GM21529 (cell line): ENCODE measurements around the gene SPSB3.
"Not testable (repeated sequence)": the region's sequence is repeated elsewhere in the genome, so short reads cannot be mapped to it uniquely, and the experiment has no call there.

Experiments used
- ATAC-seq: cut with Tn5 transposase; IDR thresholded peaks from one replicate; pipeline ENCODE4 v1.9.1; 2021; ENCODE audit not compliant: unreplicated experiment

Gene SPSB3

DNA sequence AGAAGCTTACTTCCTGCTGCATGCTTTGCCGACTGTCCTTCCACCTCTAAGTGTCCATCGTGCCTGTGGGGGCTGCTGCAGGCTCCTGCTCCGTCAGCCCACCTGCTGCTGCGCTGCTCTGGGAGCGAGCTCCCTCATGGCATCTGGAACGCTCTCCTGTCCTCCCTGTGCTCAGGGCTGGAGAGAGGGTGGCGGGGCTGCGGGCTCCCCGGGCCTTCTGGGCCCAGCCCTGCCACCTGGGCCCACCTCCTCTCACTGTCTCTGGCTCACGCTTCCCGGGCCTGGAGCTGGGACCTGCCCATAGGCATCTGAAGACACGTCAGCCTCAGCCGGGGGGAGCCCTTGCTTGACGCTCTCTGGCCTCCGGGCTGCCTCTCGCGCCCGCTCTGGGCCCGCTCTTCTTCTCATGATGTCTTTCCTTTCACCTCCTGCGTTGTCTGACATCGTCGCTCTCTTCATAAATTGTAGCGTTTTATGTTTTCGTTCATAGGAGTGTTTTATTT lies 38.0 kb downstream of the SPSB3 start:
- ATAC-seq: no peak

DNA sequence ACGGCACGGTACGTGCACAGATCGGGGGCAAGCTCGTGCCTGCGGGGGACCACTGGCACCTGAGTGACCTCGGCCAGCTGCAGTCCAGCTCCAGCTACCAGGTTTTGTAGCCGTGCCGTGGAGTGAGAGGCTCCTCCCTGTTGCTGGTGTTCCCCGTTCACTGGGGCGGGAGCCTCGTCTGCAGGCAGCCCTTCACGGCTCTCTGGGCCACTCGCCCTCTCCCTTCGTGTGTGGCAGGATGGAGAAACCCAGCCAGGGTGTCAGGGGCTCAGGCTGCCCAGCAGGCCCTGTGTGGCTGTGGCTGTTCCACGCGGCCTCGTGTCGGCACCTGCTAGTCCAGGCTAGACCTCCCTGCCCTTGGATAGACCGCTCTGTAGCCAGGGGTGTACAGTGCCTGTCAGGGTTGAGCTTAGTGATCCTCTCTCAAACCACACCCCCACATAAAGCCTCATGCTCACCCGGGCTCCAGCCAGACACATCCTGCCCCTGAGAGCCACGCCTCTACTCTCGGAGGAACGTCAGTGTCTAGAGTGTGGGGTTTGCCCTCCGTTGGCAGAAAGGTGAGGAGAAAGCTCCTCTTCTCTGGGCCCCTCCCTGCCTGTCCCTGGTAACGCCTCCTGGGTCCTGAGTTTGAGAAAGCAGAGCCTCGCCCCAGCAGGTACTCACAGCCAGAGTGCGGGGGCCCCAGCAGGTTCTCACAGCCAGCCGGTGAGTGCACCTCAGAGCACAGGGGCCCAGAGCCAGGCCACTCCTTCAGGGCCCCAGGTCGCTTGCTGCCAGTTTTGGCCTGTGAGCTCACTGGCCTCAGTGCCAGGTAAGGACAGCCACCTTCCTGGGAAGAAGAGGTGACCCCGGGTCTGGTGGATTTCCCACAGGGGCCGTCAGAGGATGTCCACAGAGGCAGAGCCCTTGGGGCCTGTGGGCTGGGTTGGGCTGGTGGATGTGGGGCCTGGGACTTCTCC lies 38.7 kb downstream of the SPSB3 start:
- ATAC-seq: no peak

DNA sequence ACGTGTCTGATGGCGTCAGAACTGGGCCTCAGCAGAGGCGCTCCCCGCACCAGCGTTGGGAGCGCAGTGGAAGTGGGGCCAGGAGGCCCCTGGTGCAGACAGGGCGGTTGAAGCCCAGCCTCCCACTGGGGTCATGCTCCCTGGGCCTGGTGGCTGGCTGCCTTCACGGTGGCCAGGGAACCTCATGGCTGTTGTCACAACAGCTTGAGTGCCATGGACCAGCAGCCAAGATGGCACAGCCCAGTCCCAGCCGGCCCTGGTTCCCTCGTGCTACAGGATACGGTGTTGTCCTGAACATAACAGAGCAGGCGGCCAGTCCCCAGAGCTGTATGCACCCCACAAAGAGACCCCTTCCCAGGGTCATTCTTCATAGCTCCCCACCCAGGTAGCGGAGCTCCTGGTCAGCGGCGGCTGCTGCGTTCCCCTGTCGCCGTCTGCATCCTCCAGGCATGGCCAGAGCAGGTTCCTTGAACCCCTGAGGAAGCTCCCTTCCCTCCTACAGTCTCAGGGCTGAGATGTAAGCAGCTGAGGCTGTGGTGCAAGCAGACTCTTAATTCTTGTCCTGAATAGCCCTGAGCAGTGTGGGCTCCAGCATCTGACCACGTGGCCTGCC lies 40.7 kb downstream of the SPSB3 start:
- no peak for ATAC-seq

DNA sequence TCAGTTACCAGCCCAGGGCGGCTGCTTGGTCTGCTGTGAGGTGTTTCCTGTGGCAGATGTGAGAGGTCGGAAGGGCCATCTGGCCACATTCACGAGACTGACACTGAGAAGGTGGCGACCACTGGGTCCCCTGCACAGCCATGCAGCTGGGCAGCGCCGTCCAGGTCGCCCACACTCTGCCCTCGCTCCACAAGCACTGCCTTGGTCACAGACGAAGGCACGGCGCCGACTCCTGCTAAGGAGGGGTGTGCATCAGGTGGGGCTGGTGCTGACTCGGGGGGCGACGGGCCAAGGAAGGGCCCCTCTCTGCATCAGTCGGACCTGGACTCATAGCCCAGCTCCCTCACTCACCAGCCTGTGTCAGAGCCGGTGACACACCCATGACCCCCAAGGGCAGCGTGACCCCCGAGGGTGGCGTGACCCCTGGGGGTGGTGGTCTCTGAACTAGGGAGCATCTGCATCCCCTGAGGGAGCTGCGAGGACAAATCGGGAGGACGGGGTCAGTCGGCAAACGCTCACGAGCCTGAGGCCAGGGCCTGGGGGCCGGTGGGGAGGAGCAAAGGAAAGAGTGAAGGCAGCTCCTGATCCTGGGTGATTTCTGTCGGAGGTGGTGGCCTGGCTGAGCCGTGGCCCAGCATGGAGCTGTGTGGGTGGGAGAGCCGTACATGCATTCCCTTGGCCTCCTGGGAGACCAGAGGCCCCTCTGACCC lies 41.4 kb downstream of the SPSB3 start:
- ATAC-seq: no peak

DNA sequence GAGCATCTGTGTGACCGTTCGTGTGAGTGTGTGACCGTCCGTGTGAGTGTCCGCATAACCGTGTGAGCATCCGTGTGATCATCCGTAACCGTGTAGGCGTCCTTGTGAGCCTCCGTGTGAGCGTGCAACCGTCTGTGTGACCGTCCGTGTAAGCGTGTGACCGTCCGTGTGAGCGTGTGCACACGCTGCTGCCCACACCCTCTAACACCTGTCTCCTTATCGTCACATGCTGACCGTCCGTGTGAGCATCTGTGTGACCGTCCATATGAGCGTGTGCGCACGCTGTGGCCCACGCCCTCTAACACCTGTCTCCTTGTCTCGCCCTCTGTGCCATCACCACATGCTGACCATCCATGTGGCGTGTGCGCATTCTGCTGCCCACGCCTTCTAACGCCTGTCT lies 42.1 kb downstream of the SPSB3 start:
- no peak for ATAC-seq

DNA sequence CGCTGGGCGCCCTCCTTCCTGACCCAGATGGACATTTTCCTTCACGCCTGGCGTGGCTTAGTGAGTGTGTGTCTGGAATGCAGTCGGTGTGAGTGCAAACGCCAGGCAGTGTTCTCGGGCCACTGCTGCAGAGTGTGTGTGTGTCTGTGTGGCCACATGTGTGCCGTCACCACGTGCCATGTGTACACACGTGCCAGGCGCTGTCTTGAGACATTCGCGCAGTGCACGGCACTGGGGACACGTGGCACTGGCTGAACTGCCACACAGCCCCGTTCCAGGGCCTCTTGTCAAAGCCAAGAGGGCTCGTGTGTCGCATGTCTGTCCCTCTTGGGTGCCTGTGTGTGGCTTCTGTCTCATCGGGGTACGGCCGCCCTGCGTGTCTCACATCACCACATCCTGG lies 47.6 kb downstream of the SPSB3 start:
- ATAC-seq: no peak

DNA sequence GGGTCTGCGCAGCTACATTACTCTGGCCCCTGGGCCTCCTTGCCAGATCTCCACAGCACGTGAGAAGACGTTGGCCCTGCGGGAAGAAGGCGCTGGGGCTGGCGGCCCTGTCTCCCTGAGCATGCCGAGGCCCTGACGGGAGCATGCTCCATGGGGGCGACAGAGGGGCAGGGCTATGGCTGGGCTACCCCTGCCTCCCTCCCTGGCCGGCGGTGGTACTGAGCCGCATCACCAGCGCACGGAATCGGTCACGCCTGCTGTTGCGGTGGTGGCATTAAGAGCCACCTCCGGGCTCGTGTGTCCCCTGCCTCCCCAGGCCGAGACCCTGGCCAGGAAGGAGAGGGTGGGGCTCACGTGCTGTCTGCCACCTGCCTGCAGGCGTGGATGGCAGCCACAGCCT lies 48.2 kb downstream of the SPSB3 start:
- no peak for ATAC-seq

DNA sequence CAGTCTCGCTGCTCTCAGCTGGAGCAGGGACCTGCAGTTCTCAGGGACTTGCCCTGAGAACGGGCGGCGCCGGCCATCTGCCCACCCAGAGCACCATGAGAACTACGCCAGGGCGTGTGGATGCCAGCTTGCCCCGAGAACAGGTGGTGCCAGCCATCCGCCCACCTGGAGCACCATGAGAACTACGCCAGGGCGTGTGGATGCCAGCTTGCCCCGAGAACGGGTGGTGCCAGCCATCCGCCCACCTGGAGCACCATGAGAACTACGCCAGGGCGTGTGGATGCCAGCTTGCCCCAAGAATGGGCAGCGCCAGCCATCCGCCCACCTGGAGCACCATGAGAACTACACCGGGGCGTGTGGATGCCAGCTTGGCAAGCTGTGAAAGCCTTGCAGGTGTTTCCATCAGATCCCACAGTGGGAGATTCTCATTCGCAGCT lies 49.8 kb downstream of the SPSB3 start:
- ATAC-seq: not testable (repeated sequence)

DNA sequence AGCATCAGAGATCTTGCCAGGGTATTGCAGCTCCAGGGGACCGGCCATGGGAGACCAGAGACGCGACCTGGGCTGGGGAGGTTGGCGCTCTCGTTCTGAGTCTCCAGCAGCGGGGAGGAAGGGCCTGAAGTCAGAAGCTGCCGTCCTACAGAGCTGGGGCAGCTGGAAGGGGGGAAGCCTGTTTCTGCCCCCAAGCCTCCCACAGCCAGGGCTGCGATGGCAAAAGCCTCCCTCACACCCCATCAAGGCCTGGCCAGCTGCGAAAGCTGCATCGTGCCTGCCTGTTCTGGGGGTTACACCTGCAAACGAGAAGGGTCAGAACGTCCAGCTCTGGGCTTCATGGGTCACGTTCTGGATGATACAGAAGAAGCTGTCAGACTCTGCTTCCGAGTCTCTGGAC lies 50.3 kb downstream of the SPSB3 start:
- no peak for ATAC-seq

DNA sequence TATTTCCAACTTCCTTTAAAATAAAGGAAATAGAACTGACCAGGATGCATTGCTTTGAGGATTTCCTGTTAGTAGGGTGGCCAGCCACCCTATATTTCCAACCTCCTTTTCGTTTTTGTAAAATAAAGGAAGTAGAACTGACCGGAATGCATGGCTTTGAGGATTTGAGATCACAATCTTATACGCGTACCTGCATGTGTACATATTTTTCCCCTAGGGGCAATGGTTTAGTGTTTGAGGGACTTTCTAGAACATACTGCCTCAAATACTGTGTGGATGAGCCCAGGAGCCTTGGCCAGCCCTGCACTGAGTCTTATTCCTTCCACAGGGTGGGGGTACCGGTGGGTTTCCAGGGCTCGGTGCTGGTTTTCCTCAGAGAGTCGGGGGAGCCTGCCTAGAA lies 50.8 kb downstream of the SPSB3 start:
- no peak for ATAC-seq

DNA sequence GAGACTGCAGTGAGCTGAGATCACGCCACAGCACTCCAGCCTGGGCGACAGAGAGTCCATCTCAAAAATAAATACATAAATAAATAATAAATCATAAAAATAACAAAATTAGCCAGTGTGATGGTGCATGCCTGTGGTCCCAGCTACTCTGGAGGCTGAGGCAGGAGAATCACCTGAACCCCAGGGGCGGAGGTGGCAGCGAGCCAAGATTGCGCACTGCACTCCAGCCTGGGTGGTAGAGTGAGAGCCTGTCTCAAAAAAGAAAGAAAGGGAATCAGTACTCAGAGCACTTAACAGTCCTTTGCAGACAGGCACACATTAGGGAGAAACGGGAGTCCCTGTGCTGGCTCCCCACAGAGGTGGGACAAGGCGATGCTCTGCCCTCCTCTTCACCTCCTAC lies 51.3 kb downstream of the SPSB3 start:
- ATAC-seq: no peak

DNA sequence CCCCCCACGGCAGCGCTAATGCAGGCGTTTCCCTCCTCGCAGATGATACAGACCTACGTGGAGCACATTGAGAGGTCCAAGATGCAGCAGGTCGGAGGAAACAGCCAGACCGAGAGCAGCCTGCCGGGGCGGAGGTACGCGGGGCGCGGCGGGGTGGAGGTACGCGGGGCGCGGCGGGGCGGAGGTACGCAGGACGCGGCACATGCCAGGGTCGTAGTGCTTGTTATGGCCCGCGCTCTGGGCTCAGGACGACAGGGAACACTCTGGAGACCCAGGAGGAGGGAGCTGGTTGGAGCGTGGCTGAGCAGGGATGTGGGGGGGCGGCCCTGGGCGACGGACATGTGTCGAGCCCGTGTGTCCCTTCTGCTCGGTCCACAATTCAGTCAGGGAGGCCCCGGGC lies 52.9 kb downstream of the SPSB3 start:
- no peak for ATAC-seq

DNA sequence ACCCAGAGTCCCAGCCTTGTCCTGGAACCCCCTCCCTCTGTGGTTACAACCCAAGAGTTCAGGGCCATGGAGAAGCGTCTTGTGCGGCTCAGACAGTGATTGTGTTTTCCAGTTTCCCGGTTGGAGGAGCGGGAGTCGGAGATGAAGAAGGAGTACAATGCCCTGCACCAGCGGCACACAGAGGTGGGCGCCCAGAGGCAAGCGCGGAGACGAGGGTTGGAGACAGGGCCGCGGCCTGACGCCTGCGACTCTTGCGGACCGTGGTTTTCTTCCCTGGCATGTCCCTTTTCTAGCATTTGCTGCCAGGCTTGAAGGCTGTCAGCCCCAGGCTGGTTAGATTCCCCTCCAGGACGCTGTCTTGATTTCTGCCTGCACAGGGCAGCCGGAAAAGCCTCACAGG lies 53.3 kb downstream of the SPSB3 start:
- no peak for ATAC-seq

DNA sequence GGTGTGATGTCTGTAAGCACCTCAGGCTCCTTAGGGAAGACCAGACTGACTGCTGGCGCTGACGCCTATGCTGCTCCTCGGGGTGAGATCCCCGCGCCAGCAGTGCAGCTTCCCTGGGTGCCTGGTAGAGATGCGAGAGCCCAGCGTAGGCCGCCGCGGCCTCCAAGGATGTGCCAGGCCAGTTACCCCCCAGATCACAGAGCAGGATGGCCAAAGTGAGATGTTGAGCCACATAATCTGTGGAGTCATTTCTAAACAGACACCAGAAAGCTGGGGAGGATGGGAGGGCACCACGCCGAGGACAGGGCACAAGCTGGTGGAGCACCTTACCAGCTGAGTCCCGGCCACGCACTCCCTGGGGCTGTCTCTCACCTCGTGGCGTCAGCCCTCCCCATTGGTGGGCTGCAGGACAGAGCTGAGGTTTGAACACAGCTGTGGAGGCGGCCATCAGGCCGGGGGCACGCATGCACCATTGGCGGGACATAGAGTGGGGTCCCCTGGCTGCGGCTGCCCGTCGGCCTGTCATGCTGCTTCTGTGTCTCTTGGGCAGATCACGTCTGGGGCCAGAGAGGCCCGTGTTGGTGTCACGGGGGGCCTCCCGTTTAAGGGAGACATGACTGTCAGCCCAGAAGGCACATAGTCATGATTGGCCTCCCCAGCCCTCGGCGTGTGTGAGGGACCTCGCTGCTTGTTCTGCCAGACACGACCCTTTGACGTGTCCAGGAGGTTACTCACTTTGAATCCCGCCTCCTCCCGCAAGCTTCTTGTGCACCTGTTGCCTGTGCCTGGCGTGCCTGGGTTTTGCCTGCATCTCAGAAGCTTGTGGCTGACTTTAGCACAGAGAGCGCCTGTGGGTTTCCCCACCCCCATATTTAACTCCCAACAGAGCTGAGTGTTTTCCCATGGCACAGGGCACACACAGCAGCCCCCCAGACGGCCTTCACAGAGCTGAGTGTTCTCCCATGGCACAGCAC lies 54.4 kb downstream of the SPSB3 start:
- no peak for ATAC-seq
